ENCODE data around the gene IDUA. TPM values are rescaled to one million over a fixed set of nuclear protein-coding genes. Genes with fewer than 3 reads are reported as not detected.

IDUA gene
- total RNA-seq, 1 donor from 2014 or later, result 46.0 TPM

DNA sequence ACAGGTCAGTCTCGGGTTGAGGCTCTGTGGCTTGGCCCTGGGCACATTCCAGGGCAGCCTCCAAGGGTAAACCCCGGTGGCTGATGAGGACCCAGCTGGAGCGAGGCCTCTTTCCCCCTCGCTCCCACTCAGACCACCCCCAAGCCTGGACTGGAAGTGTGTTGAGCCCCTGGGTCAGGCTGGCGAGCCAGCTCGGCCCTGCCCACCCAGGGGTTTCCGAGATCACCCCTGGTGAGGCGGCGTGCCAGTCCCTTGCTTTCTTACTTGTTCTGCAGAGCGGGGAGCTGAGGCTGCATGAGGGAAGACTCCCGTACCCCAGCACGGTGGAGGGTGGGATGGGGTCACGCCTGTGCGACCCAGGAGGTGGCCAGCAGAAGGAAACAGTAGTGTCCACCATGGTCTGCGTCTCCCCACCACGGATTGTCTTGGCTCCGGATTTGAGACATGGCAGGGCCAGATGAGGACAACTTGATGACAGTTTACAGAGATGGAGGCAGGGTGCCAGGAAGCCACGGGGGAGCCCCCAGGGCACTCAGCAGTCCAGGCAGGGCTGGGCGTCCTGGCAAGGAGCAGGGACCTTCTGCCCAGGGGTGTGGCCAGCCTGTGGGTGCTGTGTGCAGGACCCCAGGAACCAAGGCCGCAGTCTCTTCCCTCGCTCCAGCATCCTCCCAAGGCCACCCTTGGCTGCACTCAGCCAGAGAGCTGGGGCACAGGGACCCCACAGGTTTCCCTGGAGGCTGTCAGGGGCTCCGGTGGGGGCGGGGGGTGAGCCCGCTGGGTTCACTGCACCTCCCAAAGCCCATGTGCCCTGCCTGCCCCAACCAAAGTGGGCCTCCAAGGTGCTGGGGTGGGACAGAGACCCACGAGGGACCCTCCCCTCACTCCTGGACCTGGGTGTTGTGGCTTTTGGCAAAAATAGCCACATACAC, 18.0 kb downstream of the IDUA start:
- peaks cover 5% of the 10 kb centered on the region for H3K4me1 Mint-ChIP-seq (ENCODE audit: low read depth)
- peaks cover 5% of the 10 kb centered on the region for H3K36me3 Mint-ChIP-seq (ENCODE audit: low read depth)
- H3K27me3 Mint-ChIP-seq (ENCODE audit: low read depth), result peaks cover 12% of the 10 kb centered on the region
- no peak for TF ChIP-seq CTCF (IDR thresholded peaks at IDR 0.05)
- DNase-seq (ENCODE audit: low spot score), result no peak
- H3K4me3 Mint-ChIP-seq (ENCODE audit: unreplicated experiment), result no peak overlapping the region
- H3K9me3 Mint-ChIP-seq (ENCODE audit: low read depth), result peaks cover 3% of the 10 kb centered on the region
- H3K27ac Mint-ChIP-seq (ENCODE audit: unreplicated experiment), result no peak overlapping the region

GRCh38 chr4:1006856-1007255, 20.0 kb downstream of the IDUA start:
- H3K27me3 Mint-ChIP-seq (ENCODE audit: low read depth), result peaks cover 11% of the 10 kb centered on the region
- DNase-seq (ENCODE audit: low spot score), result no peak
- no peak overlapping the region for H3K4me3 Mint-ChIP-seq (ENCODE audit: unreplicated experiment)
- H3K36me3 Mint-ChIP-seq (ENCODE audit: low read depth), result peaks cover 5% of the 10 kb centered on the region
- H3K27ac Mint-ChIP-seq (ENCODE audit: unreplicated experiment), result no peak overlapping the region
- H3K9me3 Mint-ChIP-seq (ENCODE audit: low read depth), result peaks cover 3% of the 10 kb centered on the region
- TF ChIP-seq CTCF (IDR thresholded peaks at IDR 0.05), result no peak
- peaks cover 10% of the 10 kb centered on the region for H3K4me1 Mint-ChIP-seq (ENCODE audit: low read depth)

DNA sequence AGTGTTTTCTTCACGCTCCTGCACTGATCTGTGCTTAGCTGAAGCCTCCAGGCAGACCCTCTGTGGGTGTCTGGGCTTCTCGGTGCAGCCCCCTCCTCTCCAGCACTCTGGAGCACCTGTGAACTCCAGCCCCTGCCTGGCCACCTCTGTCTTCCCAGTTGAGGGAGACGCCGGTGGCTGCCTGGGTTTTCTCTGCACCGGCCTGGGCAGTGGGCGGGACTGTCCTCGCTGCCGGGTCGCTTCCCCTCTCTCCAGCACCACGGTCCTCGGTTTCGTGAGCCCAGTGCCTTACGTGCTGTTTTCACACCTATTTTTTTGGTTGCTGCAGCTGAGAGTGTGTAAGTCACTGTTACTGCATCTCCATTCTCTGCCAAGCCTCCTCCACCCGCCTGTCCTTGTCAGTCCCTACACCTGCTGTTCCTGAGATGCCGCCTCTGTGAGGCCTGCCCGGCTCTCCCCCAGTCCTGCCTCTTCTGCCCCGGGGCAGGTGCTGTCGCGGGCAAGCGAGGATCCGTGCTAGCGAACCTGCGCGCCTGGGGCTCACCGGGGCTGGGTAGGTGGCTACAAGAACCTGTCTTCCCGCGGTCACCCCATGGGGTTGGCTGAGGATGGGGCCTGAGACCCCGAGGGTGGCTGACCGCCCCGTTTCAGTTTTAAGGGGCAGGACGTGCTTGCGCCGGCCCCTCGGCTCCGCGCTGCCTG, 22.1 kb downstream of the IDUA start:
- peak overlapping the region; percentile 68 for H3K4me3 Mint-ChIP-seq (ENCODE audit: unreplicated experiment)
- DNase-seq (ENCODE audit: low spot score), result no peak
- no peak overlapping the region for H3K27ac Mint-ChIP-seq (ENCODE audit: unreplicated experiment)
- TF ChIP-seq CTCF (IDR thresholded peaks at IDR 0.05), result no peak
- peaks cover 3% of the 10 kb centered on the region for H3K9me3 Mint-ChIP-seq (ENCODE audit: low read depth)
- H3K27me3 Mint-ChIP-seq (ENCODE audit: low read depth), result peaks cover 9% of the 10 kb centered on the region
- H3K4me1 Mint-ChIP-seq (ENCODE audit: low read depth), result peaks cover 11% of the 10 kb centered on the region
- peaks cover 5% of the 10 kb centered on the region for H3K36me3 Mint-ChIP-seq (ENCODE audit: low read depth)

GRCh38 chr4:1009542-1010394, 22.9 kb downstream of the IDUA start:
- Mint-ChIP-seq H3K4me1 (ENCODE audit: low read depth) (peaks cover 14% of the 10 kb centered on the region), H3K4me3 (ENCODE audit: unreplicated experiment) (peak overlapping the region; percentile 73), H3K36me3 (ENCODE audit: low read depth) (peaks cover 4% of the 10 kb centered on the region), H3K27me3 (ENCODE audit: low read depth) (peaks cover 8% of the 10 kb centered on the region), H3K27ac (ENCODE audit: unreplicated experiment) (peak overlapping the region; percentile 80), H3K9me3 (ENCODE audit: low read depth) (peaks cover 3% of the 10 kb centered on the region)
- DNase-seq (ENCODE audit: low spot score), result no peak
- peak; percentile 55 for TF ChIP-seq CTCF (IDR thresholded peaks at IDR 0.05)
